Mucosa of rectum (tissue), 2 donors: ENCODE results near the gene KIAA0319L.

Experiments
- H3K27ac ChIP-seq, 2 donors: one replicate each; pipeline ENCODE4 v1.7.0; 2013; ENCODE audit warnings: inconsistent platforms in 2 of 2, low read depth in 2 of 2, low read length in 2 of 2
- H3K27me3 ChIP-seq, 2 donors: one replicate each; pipeline ENCODE4 v1.7.0; 2013; ENCODE audit warnings: low read length in 2 of 2; ENCODE audit not compliant: control insufficient read depth in 2 of 2, insufficient read depth in 2 of 2
- H3K36me3 ChIP-seq, 2 donors: one replicate each; pipeline ENCODE4 v1.7.0; 2013; ENCODE audit warnings: low read length in 2 of 2; ENCODE audit not compliant: control insufficient read depth in 2 of 2, insufficient read depth in 2 of 2
- H3K4me1 ChIP-seq, 2 donors: one replicate each; pipeline ENCODE4 v1.7.0; 2013; ENCODE audit warnings: low read length in 2 of 2, mild to moderate bottlenecking in 1 of 2; ENCODE audit not compliant: control insufficient read depth in 2 of 2, insufficient read depth in 2 of 2
- H3K4me3 ChIP-seq, 2 donors: one replicate each; pipeline ENCODE4 v1.7.0; 2013; ENCODE audit warnings: low read length in 2 of 2
- H3K9ac ChIP-seq, 2 donors: one replicate each; pipeline ENCODE4 v1.7.0; 2013; ENCODE audit warnings: low read length in 2 of 2, low read depth in 1 of 2, mild to moderate bottlenecking in 1 of 2
- H3K9me3 ChIP-seq, 2 donors: one replicate each; pipeline ENCODE4 v1.7.0; 2013; ENCODE audit warnings: low read length in 2 of 2; ENCODE audit not compliant: control insufficient read depth in 2 of 2
- donor health status: healthy.
- donor health status: Normal muscosa, but diverticular disease.

The KIAA0319L gene

GRCh38 chr1:35451125-35451528, 106.1 kb downstream of the KIAA0319L start:
- no peak overlapping the region for H3K9ac ChIP-seq
- no peaks in the 10 kb centered on the region for H3K27me3 ChIP-seq

GRCh38 chr1:35449334-35450008, 107.7 kb downstream of the KIAA0319L start:
- Histone ChIP-seq H3K9ac (no peak overlapping the region), H3K4me3 (no peak overlapping the region), H3K4me1 (no peaks in the 10 kb centered on the region), H3K27me3 (no peaks in the 10 kb centered on the region), H3K36me3 (peaks cover 63 to 66% of the 10 kb centered on the region in 2 donors), H3K9me3 (no peaks in the 10 kb centered on the region), H3K27ac (no peak overlapping the region)

More at GRCh38 chr1:35451125-35451528, 106.1 kb downstream of the KIAA0319L start:
- H3K4me1 ChIP-seq = no peaks in the 10 kb centered on the region
- peaks cover 58 to 62% of the 10 kb centered on the region in 2 donors for H3K36me3 ChIP-seq
- no peaks in the 10 kb centered on the region for H3K9me3 ChIP-seq
- H3K4me3 ChIP-seq = no peak overlapping the region
- H3K27ac ChIP-seq = no peak overlapping the region

DNA sequence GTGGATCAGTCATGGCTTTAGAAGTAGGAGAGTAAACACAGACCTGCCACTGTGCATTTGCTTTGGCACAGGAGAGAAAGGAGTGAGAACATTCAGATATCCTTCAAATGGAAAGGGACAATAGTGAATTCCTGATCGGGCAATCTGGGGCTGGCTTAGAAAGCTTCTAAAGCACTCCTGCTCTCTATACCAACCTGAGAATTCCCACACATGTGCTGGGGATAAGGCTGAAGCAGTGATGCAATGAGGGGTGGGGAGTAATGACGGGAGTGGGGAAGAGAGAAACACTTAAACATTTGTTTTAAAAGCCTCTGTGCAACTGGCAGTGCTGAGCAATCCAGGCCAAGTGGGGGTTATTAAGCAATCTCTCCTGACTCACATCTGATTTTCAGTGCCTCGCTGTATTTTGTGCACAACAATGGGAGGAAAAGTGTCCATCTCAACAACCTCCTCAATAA, 108.8 kb downstream of the KIAA0319L start:
- H3K27ac ChIP-seq = no peak overlapping the region
- H3K36me3 ChIP-seq = peaks cover 55 to 69% of the 10 kb centered on the region in 2 donors
- no peak overlapping the region for H3K9ac ChIP-seq
- no peaks in the 10 kb centered on the region for H3K9me3 ChIP-seq
- no peak overlapping the region for H3K4me3 ChIP-seq
- no peaks in the 10 kb centered on the region for H3K27me3 ChIP-seq
- H3K4me1 ChIP-seq = no peaks in the 10 kb centered on the region

GRCh38 chr1:35447278-35447677, 109.9 kb downstream of the KIAA0319L start:
- no peaks in the 10 kb centered on the region for H3K27me3 ChIP-seq
- H3K4me3 ChIP-seq = no peak overlapping the region
- no peaks in the 10 kb centered on the region for H3K4me1 ChIP-seq
- no peak overlapping the region for H3K9ac ChIP-seq
- H3K36me3 ChIP-seq = peaks cover 59 to 73% of the 10 kb centered on the region in 2 donors
- no peak overlapping the region for H3K27ac ChIP-seq
- H3K9me3 ChIP-seq = no peaks in the 10 kb centered on the region

- H3K36me3 ChIP-seq = peaks cover 69 to 75% of the 10 kb centered on the region in 2 donors
- H3K27ac ChIP-seq = no peak overlapping the region
- no peaks in the 10 kb centered on the region for H3K9me3 ChIP-seq
- H3K4me3 ChIP-seq = no peak overlapping the region
- no peaks in the 10 kb centered on the region for H3K4me1 ChIP-seq
- no peak overlapping the region for H3K9ac ChIP-seq
- no peaks in the 10 kb centered on the region for H3K27me3 ChIP-seq
These were observed 112.8 kb downstream of the KIAA0319L start for GRCh38 chr1:35444519-35444774.

- no peak overlapping the region for H3K9ac ChIP-seq
- no peaks in the 10 kb centered on the region for H3K4me1 ChIP-seq
- no peak overlapping the region for H3K4me3 ChIP-seq
- no peaks in the 10 kb centered on the region for H3K9me3 ChIP-seq
- no peak overlapping the region for H3K27ac ChIP-seq
- H3K27me3 ChIP-seq = no peaks in the 10 kb centered on the region
- peaks cover 70 to 77% of the 10 kb centered on the region in 2 donors for H3K36me3 ChIP-seq
These were observed 113.3 kb downstream of the KIAA0319L start for GRCh38 chr1:35443768-35444518.

- Histone ChIP-seq H3K27ac (no peak overlapping the region), H3K4me3 (no peak overlapping the region), H3K9ac (no peak overlapping the region), H3K9me3 (no peaks in the 10 kb centered on the region), H3K27me3 (no peaks in the 10 kb centered on the region), H3K4me1 (no peaks in the 10 kb centered on the region), H3K36me3 (peaks cover 66 to 68% of the 10 kb centered on the region in 2 donors)
These were observed 114.5 kb downstream of the KIAA0319L start for GRCh38 chr1:35442734-35443133.

DNA sequence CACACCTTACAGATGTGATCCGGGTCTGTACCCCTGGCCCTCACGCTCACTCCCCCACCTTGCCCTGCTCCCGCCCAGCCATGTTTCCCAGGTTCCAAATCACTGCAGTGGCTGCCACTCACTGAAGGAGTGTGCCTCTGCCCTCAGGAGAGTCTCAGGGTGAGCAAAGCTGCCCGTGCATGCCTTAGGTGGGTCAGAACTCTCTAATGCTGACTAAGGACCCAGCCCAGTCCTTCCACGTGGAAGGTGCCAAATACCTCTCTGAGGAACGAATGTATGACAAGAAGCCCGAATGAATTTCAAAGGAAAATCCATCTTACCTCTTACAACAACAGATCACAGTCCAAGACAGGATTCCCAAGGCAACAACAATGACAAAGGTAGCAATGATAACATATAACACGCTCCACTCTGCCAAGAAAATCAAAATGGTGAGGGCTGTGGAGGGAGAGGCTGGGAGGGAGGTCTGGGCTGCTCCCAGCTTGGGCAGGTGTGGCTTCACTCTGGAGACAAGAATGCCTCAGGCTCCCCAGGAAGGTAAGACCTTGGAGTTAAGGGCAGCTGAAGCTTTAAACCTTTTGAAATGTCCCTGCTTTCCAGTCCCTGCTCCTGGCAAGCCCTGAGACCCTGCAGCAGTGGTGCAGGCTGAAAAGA, 115.2 kb downstream of the KIAA0319L start:
- H3K4me3 ChIP-seq = no peak overlapping the region
- H3K27me3 ChIP-seq = no peaks in the 10 kb centered on the region
- no peak overlapping the region for H3K27ac ChIP-seq
- H3K36me3 ChIP-seq = peaks cover 63 to 68% of the 10 kb centered on the region in 2 donors
- H3K9me3 ChIP-seq = no peaks in the 10 kb centered on the region
- no peaks in the 10 kb centered on the region for H3K4me1 ChIP-seq
- no peak overlapping the region for H3K9ac ChIP-seq

- Histone ChIP-seq H3K9me3 (no peaks in the 10 kb centered on the region), H3K4me3 (no peak overlapping the region), H3K27ac (no peak overlapping the region), H3K27me3 (no peaks in the 10 kb centered on the region), H3K9ac (no peak overlapping the region), H3K4me1 (no peaks in the 10 kb centered on the region), H3K36me3 (peaks cover 63 to 65% of the 10 kb centered on the region in 2 donors)
These were observed 117.6 kb downstream of the KIAA0319L start for GRCh38 chr1:35439626-35440025.

DNA sequence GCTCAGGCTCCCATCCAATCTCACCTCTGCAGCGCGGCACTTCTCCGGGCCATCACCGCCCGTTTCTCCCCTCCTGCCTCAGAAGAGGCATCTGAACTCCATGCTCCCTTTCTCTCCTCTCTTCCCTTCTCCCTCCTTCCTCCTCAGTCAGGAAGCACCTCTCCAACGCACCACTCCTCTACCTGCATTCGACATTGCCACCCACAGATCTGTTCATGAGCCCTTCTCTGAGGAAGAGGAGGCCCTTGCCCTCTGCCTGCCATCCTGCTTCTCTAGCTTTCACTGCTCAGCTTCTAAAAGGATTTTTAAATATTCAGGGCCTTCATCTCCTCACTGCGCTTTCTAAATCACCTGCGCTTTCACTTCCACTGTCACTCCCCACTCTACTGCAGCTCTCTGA, 120.0 kb downstream of the KIAA0319L start:
- Histone ChIP-seq H3K27me3 (no peaks in the 10 kb centered on the region), H3K36me3 (peaks cover 61 to 66% of the 10 kb centered on the region in 2 donors), H3K4me1 (no peaks in the 10 kb centered on the region), H3K27ac (no peak overlapping the region), H3K9ac (no peak overlapping the region), H3K4me3 (no peak overlapping the region), H3K9me3 (no peaks in the 10 kb centered on the region)
